Type B pancreatic cell (in vitro differentiated cells): ENCODE measurements around the gene KAZALD1. TPM values are rescaled to one million over a fixed set of nuclear protein-coding genes. Genes with fewer than 3 reads are reported as not detected.
A peak's percentile ranks its signal among the peaks of the same experiment; 100 is the strongest.

Experiments used
- DNase-seq: peaks from one replicate; pipeline ENCODE4 v3.0.0; 2021; ENCODE audit warnings: mixed read lengths; ENCODE audit not compliant: unreplicated experiment; ENCODE audit errors: extremely low spot score
- H3K27ac Mint-ChIP-seq: 2 replicates; pipeline ENCODE4 v1.8.0; 2021; ENCODE audit warnings: mild to moderate bottlenecking, mixed read lengths
- H3K27me3 Mint-ChIP-seq: 2 replicates; pipeline ENCODE4 v1.8.0; 2021; ENCODE audit warnings: mixed read lengths
- H3K36me3 Mint-ChIP-seq: 2 replicates; pipeline ENCODE4 v1.8.0; 2021; ENCODE audit warnings: mixed read lengths
- H3K4me1 Mint-ChIP-seq: one replicate; pipeline ENCODE4 v1.8.0; 2021; ENCODE audit warnings: mixed read lengths; ENCODE audit not compliant: unreplicated experiment
- H3K4me3 Mint-ChIP-seq: 2 replicates; pipeline ENCODE4 v1.8.0; 2021; ENCODE audit warnings: mild to moderate bottlenecking, mixed read lengths
- H3K9me3 Mint-ChIP-seq: 2 replicates; pipeline ENCODE4 v1.8.0; 2021; ENCODE audit warnings: mixed read lengths
- total RNA-seq: library from RNA; stranded (reverse); gene quantifications from 2 replicates; pipeline ENCODE4 v1.2.1, GENCODE V29; 2021; ENCODE audit warnings: low replicate concordance
- TF ChIP-seq, protein P1 (sequence below): fragments of 200-600 bp; sonication (generic); conservative IDR thresholded peaks from 2 replicates; pipeline ENCODE4 v1.5.0; 2021; ENCODE audit warnings: antibody characterized with exemption, mild to moderate bottlenecking

KAZALD1 gene
- total RNA-seq, 1 donor from 2014 or later, result 17.1 TPM

DNA sequence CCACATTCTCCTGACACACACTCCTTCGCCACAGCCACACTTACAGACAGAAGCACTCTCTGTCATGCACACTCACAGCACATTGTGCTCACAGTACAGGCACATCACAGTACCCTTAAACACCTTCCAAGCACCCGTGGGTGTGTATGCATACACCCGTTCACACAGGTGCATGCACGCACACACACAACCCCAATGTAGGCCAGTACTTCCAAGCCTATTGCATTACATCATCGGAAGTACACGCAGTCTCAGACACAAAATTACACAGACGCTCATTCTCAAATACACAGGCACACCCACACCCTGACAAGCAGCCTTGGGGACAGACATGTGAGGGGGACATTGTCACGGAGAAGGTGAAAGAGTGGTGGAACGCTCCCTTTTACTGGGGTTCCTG is 11.1 kb downstream of the KAZALD1 start:
- no peak overlapping the region for H3K27ac Mint-ChIP-seq
- peaks cover 27% of the 10 kb centered on the region for H3K4me1 Mint-ChIP-seq
- no peaks in the 10 kb centered on the region for H3K9me3 Mint-ChIP-seq
- peak overlapping the region; percentile 24 for H3K4me3 Mint-ChIP-seq
- DNase-seq, result no peak
- peaks cover 51% of the 10 kb centered on the region for H3K27me3 Mint-ChIP-seq
- TF ChIP-seq, protein P1, sequence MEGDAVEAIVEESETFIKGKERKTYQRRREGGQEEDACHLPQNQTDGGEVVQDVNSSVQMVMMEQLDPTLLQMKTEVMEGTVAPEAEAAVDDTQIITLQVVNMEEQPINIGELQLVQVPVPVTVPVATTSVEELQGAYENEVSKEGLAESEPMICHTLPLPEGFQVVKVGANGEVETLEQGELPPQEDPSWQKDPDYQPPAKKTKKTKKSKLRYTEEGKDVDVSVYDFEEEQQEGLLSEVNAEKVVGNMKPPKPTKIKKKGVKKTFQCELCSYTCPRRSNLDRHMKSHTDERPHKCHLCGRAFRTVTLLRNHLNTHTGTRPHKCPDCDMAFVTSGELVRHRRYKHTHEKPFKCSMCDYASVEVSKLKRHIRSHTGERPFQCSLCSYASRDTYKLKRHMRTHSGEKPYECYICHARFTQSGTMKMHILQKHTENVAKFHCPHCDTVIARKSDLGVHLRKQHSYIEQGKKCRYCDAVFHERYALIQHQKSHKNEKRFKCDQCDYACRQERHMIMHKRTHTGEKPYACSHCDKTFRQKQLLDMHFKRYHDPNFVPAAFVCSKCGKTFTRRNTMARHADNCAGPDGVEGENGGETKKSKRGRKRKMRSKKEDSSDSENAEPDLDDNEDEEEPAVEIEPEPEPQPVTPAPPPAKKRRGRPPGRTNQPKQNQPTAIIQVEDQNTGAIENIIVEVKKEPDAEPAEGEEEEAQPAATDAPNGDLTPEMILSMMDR, result no peak
- no peaks in the 10 kb centered on the region for H3K36me3 Mint-ChIP-seq

DNA sequence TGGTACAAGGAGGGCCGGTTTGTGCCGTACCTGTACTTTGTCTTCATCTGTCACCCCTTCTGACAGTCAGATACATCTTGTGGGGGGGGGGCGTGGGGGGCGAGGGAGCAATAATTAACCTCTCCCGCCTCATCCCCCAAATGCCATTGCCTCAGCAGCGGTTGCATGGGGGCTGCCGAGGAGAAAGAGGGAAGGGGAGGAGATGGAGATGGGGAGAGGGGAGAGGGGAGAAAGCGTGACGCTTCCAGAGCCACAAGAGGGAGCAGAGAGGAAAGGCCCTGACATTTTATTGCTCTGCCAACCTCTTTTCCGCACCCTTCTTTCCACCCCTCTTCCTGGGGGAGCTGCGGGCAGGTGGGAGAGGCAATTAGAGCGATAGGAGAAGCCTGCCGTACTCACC is 11.8 kb downstream of the KAZALD1 start:
- no peaks in the 10 kb centered on the region for H3K9me3 Mint-ChIP-seq
- no peak overlapping the region for H3K4me3 Mint-ChIP-seq
- peaks cover 56% of the 10 kb centered on the region for H3K27me3 Mint-ChIP-seq
- peaks cover 27% of the 10 kb centered on the region for H3K4me1 Mint-ChIP-seq
- H3K27ac Mint-ChIP-seq, result no peak overlapping the region
- no peak for DNase-seq
- no peaks in the 10 kb centered on the region for H3K36me3 Mint-ChIP-seq
- TF ChIP-seq, protein P1, result no peak

DNA sequence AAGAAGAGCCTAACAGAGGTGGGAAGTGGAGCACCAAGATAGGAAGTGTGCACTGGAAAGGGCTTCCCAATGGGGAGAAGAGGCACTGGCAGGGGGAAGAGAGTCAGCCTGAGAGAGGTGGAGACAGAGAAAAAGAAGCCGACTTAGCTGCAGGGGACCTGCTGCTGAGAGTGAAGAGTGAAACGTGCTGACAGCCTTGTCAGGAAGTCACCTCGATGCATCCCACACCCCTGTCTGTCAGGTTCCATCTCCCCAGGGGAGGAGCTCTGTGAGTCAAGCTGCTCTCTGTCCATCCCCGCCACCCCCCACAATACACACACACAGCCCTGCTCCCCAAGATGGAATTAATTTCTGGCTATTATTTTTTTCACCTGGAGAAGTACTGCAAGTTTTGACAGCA is 14.0 kb downstream of the KAZALD1 start:
- H3K4me3 Mint-ChIP-seq, result no peak overlapping the region
- no peak for DNase-seq
- TF ChIP-seq, protein P1, result no peak
- peaks cover 27% of the 10 kb centered on the region for H3K4me1 Mint-ChIP-seq
- no peaks in the 10 kb centered on the region for H3K36me3 Mint-ChIP-seq
- H3K27ac Mint-ChIP-seq, result no peak overlapping the region
- H3K27me3 Mint-ChIP-seq, result peaks cover 77% of the 10 kb centered on the region
- no peaks in the 10 kb centered on the region for H3K9me3 Mint-ChIP-seq

DNA sequence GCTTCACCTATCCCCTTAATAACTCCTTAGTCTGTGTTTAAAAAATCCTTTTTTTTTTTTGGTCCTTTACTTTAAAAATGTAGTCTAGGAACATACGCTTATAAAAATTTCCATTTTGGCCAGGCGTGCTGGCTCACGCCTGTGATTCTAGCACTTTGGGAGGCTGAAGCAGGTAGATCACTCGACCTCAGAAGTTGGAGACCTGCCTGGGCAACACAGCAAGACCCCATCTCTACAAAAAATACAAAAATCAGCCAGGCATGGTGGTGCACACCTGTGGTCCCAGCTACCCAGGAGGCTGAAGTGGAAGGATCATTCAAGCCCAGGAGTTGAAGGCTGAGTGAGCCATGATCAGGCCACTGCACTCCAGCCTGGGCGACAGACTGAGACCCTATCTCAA is 14.8 kb downstream of the KAZALD1 start:
- DNase-seq, result no peak
- no peaks in the 10 kb centered on the region for H3K36me3 Mint-ChIP-seq
- no peak overlapping the region for H3K27ac Mint-ChIP-seq
- H3K4me3 Mint-ChIP-seq, result no peak overlapping the region
- peaks cover 84% of the 10 kb centered on the region for H3K27me3 Mint-ChIP-seq
- H3K4me1 Mint-ChIP-seq, result peaks cover 26% of the 10 kb centered on the region
- TF ChIP-seq, protein P1, result no peak
- H3K9me3 Mint-ChIP-seq, result no peaks in the 10 kb centered on the region

DNA sequence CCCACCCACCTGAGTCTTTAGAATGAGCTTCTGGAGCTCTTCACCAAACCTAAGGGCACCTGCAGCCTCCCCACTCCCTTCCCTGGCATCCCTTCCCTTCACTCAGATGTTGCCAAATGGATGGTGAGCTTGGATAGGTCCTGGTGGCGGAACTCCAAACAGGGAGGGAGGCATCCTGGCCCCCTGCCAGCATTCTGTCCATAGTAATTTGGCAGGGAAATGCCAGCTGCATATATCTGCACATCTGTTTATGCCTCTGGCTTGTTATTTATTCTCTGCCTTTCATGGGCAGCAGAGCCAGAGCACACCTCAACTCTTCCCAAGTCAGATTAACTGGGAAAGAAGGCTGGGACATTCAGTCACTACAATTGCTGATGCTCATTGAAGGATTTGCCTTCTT is 18.1 kb downstream of the KAZALD1 start:
- TF ChIP-seq, protein P1, result no peak
- H3K4me1 Mint-ChIP-seq, result peaks cover 10% of the 10 kb centered on the region
- H3K4me3 Mint-ChIP-seq, result no peak overlapping the region
- H3K27ac Mint-ChIP-seq, result no peak overlapping the region
- peaks cover 82% of the 10 kb centered on the region for H3K27me3 Mint-ChIP-seq
- H3K9me3 Mint-ChIP-seq, result no peaks in the 10 kb centered on the region
- no peak for DNase-seq
- H3K36me3 Mint-ChIP-seq, result no peaks in the 10 kb centered on the region
